Lower leg skin (tissue), 4 donors: ENCODE measurements around the gene HK1. TPM values are rescaled to one million over a fixed set of nuclear protein-coding genes. Genes with fewer than 3 reads are reported as not detected.

Experiments used
- DNase-seq, 2 donors: peaks; one replicate each; pipeline ENCODE4 v3.0.0-alpha.2; 2019; ENCODE audit warnings: low spot score in 2 of 2
- H3K4me3 ChIP-seq: fragments of 200-600 bp; sonication (generic); 2 replicates; pipeline ENCODE4 v1.5.1; 2017; ENCODE audit warnings: mild to moderate bottlenecking, low read depth; ENCODE audit not compliant: poor library complexity, severe bottlenecking
- POLR2A ChIP-seq, 2 donors: fragments of 450-650 bp; IDR thresholded peaks; one replicate each; pipeline ENCODE4 v1.6.1; 2016 to 2017; ENCODE audit warnings: antibody characterized with exemption in 2 of 2, mild to moderate bottlenecking in 1 of 2, moderate library complexity in 1 of 2
- WGBS, 2 donors: methylation state at CpG; one replicate each; pipeline ENCODE4 v1.1.5; 2018; 5-methylcytosine and 5-hydroxymethylcytosine counted together
- intact Hi-C: fragments of 100-400 bp; cut with DNase I; formaldehyde crosslinking; loops from one replicate; pipeline ENCODE4 v1.15.0; 2023; ENCODE audit warnings: low total_unique reads
- total RNA-seq, 4 donors: library from RNA; depleted of rRNA; stranded (reverse); fragments of >200 nt; gene quantifications; one replicate each; pipeline ENCODE4 v1.1.0, GENCODE V29; 2016
- TF ChIP-seq, protein P1 (sequence below), 3 donors: fragments of 450-650 bp; IDR thresholded peaks; one replicate each; pipeline ENCODE4 v1.5.1; 2016; ENCODE audit warnings: antibody characterized with exemption in 3 of 3, mild to moderate bottlenecking in 3 of 3, moderate library complexity in 2 of 3

The HK1 gene
- total RNA-seq, 4 donors from 2014 or later, result 117 to 162 (median 158) TPM

DNA sequence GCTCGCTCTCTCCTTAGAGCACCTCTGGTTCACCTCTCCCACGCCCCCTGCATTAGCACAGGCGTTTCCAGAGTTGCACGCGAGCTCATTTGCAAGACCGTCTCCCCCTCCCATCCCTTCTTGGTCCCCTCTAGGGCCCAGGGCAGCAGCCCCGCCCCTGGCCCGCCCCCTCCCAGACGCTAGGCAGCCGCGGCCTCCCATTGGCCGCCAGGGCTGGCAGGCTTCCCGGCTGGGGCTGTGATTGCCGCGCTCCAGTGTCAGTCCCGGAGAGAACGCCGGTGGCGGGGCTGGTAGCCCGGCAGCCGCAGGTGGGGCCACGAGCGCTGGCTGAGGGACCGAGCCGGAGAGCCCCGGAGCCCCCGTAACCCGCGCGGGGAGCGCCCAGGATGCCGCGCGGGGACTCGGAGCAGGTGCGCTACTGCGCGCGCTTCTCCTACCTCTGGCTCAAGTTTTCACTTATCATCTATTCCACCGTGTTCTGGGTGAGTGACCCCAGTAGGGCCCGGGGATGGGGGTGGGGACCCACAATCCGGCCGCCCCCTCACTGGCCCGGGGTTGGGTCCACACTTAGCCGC is 173.0 kb downstream of the HK1 start, which contains the start of gene TSPAN15:
TSS of gene TSPAN15 (plus strand) at position 257 of the 575 bp plus-strand sequence. CDS start at position 387, 130 bp downstream.
- peak within 1 kb of the TSS; percentile 24 for H3K4me3 ChIP-seq
- DNase-seq, result peak; percentile 72 to 96
- 1 to 2% methylated on average over 24 to 43 of the region's 45 CpGs for WGBS, 2 donors
- TF ChIP-seq, protein P1, sequence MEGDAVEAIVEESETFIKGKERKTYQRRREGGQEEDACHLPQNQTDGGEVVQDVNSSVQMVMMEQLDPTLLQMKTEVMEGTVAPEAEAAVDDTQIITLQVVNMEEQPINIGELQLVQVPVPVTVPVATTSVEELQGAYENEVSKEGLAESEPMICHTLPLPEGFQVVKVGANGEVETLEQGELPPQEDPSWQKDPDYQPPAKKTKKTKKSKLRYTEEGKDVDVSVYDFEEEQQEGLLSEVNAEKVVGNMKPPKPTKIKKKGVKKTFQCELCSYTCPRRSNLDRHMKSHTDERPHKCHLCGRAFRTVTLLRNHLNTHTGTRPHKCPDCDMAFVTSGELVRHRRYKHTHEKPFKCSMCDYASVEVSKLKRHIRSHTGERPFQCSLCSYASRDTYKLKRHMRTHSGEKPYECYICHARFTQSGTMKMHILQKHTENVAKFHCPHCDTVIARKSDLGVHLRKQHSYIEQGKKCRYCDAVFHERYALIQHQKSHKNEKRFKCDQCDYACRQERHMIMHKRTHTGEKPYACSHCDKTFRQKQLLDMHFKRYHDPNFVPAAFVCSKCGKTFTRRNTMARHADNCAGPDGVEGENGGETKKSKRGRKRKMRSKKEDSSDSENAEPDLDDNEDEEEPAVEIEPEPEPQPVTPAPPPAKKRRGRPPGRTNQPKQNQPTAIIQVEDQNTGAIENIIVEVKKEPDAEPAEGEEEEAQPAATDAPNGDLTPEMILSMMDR (IDR thresholded peaks at IDR 0.05), result no peak
- TF ChIP-seq POLR2A (IDR thresholded peaks at IDR 0.05), result no peak
- intact Hi-C loops, result no loop called here

Other genes with a start within 250 kb of the HK1 start
- gene SRGN, start 190.4 kb upstream of the HK1 start, total RNA-seq, result 10 to 100 TPM; 20.6 to 39.6 (median 24.1) TPM
- 10 to 100 TPM; 32.3 to 36.3 (median 34.0) TPM for gene VPS26A, start 154.3 kb upstream of the HK1 start, total RNA-seq
- gene SUPV3L1, start 98.3 kb upstream of the HK1 start, total RNA-seq, result 10 to 100 TPM; 19.6 to 21.4 (median 20.4) TPM
- gene HKDC1, start 58.2 kb upstream of the HK1 start, total RNA-seq, result 1 to 10 TPM in 1 of 4 donors, under 1 TPM in 2, not detected in 1; 0.04 to 1.4 (median 0.12) TPM
- gene TACR2, start 138.4 kb downstream of the HK1 start, total RNA-seq, result 1 to 10 TPM in 2 of 4 donors, under 1 TPM in 1, not detected in 1; 0.29 to 1.8 (median 1.7) TPM
- gene TSPAN15, start 173.0 kb downstream of the HK1 start, total RNA-seq, result 10 to 100 TPM in 3 of 4 donors, 1 to 10 TPM in 1; 5.9 to 47.7 (median 13.0) TPM